GM12878 (cell line): ENCODE measurements around the gene SCLT1. TPM values are rescaled to one million over a fixed set of nuclear protein-coding genes. Genes with fewer than 3 reads are reported as not detected.

ENCODE experiments used
- ASH2L ChIP-seq: fragments of 300-600, 200-600 bp; sonication (generic); IDR thresholded peaks from 2 replicates; pipeline ENCODE4 v1.6.1; 2017; ENCODE audit warnings: low read depth, mild to moderate bottlenecking, borderline replicate concordance
- BRCA1 ChIP-seq: IDR thresholded peaks from 2 replicates; pipeline ENCODE4 v1.6.1; 2011; ENCODE audit warnings: low read depth, low read length, improper control_type of control experiment
- CBFB ChIP-seq: IDR thresholded peaks from 2 replicates; pipeline ENCODE4 v1.6.1; 2016; ENCODE audit warnings: antibody characterized with exemption, low read depth
- CUX1 ChIP-seq: IDR thresholded peaks from 2 replicates; pipeline ENCODE4 v1.6.1; 2012; ENCODE audit warnings: improper control_type of control experiment, low read depth, low read length; ENCODE audit not compliant: insufficient replicate concordance
- HDGF ChIP-seq: fragments of 450-650 bp; IDR thresholded peaks from 2 replicates; pipeline ENCODE4 v1.6.1; 2016; ENCODE audit warnings: antibody characterized with exemption
- JUND ChIP-seq: IDR thresholded peaks from 2 replicates; pipeline ENCODE4 v1.6.1; 2012; ENCODE audit warnings: low read depth, mild to moderate bottlenecking, low read length, improper control_type of control experiment, moderate library complexity
- NR2F1 ChIP-seq: fragments of 450-650 bp; conservative IDR thresholded peaks from 2 replicates; pipeline ENCODE4 v1.6.1; 2017; ENCODE audit warnings: mild to moderate bottlenecking
- NRF1 ChIP-seq: conservative IDR thresholded peaks from 2 replicates; pipeline ENCODE4 v1.6.1; 2011; ENCODE audit warnings: mild to moderate bottlenecking, low read depth, low read length, improper control_type of control experiment
- RCOR1 ChIP-seq: conservative IDR thresholded peaks from 2 replicates; pipeline ENCODE4 v1.6.1; 2012; ENCODE audit warnings: low read depth, low read length, improper control_type of control experiment
- RFX5 ChIP-seq: IDR thresholded peaks from 2 replicates; pipeline ENCODE4 v1.6.1; 2011; ENCODE audit warnings: low read depth, low read length, improper control_type of control experiment
- SREBF2 ChIP-seq: IDR thresholded peaks from 2 replicates; pipeline ENCODE4 v1.6.1; 2012; ENCODE audit warnings: mild to moderate bottlenecking, low read length
- ZNF207 ChIP-seq: fragments of 450-650 bp; IDR thresholded peaks from 2 replicates; pipeline ENCODE4 v1.6.1; 2014; ENCODE audit warnings: antibody characterized with exemption, mild to moderate bottlenecking, borderline replicate concordance
- polyA plus RNA-seq, 11 experiments: library from polyadenylated mRNA; depleted of rRNA in 4 of 11; unstranded in 6 of 11; stranded (reverse) in 5 of 11; fragments of >200 nt; fragmentation: Nextera tagmentation in 4 of 11; fragmentation: Illumina TruSeq in 1 of 11; extraction: Ambion mirVana in 4 of 11; extraction: Trizol in 1 of 11; gene quantifications; 1 replicate in 1 of 11; 2 replicates in 10 of 11; pipeline versions ENCODE4 v1.2.1 to v1.2.3, GENCODE V29; 2011 to 2016; ENCODE audit warnings: inconsistent platforms in 2 of 11, missing spikeins in 2 of 11, low read depth in 1 of 11
- total RNA-seq, 4 experiments: library from RNA; depleted of rRNA in 3 of 4; stranded (reverse); fragments of >200 nt in 3 of 4; fragmentation: Illumina TruSeq in 1 of 4; extraction: Trizol in 1 of 4; gene quantifications; 2 replicates each; pipeline versions ENCODE4 v1.2.1 to v1.2.3, GENCODE V29; 2013 to 2021

The SCLT1 gene
- total and polyA plus RNA-seq, 10 of the 15 experiments (the other 5 are each of a cell fraction or from before 2014, with no cell fraction given) = 7.8 to 31.4 (median 19.6) TPM

GRCh38 chr4:128837198-128837597 lies 256.1 kb downstream of the SCLT1 start (continued):
- no peak for TF ChIP-seq HDGF
- TF ChIP-seq RCOR1 = no peak
- no peak for TF ChIP-seq BRCA1
- no peak for TF ChIP-seq ZNF207
- no peak for TF ChIP-seq SREBF2
- TF ChIP-seq NRF1 = no peak
- no peak for TF ChIP-seq NR2F1
- no peak for TF ChIP-seq ASH2L
- TF ChIP-seq CBFB = no peak
- TF ChIP-seq JUND = no peak
- TF ChIP-seq RFX5 = no peak
- no peak for TF ChIP-seq CUX1
